Measurements from ENCODE around the gene TTC23.

Gene TTC23

DNA sequence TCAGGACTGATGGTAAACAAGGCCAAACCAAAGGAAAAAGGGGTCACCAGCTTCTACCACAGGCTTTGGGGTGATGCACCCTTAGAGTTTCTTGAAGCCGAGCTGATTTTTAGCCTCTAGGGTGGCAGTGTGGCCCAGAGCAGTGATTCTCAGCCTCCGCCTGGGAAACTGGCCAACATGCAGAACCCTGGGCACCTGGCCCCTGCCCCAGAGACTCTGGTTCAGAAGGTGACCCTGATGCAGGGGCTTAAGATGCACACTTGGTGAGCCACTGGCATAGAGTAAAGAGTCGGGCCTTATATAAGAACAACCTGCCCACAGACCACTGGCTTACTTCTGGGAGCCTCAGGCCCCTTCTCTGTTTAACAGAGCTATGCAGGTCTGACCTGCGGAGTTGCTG is 100.0 kb downstream of the TTC23 start:
- ATAC-seq (no peak), DNase-seq (no peak)
- Mint-ChIP-seq H3K36me3 (ENCODE audit: low read depth) (no peaks in the 10 kb centered on the region), H3K4me1 (no peaks in the 10 kb centered on the region), H3K9me3 (no peaks in the 10 kb centered on the region), H3K27me3 (no peaks in the 10 kb centered on the region), H3K4me3 (no peak overlapping the region), H3K27ac (no peak overlapping the region)

DNA sequence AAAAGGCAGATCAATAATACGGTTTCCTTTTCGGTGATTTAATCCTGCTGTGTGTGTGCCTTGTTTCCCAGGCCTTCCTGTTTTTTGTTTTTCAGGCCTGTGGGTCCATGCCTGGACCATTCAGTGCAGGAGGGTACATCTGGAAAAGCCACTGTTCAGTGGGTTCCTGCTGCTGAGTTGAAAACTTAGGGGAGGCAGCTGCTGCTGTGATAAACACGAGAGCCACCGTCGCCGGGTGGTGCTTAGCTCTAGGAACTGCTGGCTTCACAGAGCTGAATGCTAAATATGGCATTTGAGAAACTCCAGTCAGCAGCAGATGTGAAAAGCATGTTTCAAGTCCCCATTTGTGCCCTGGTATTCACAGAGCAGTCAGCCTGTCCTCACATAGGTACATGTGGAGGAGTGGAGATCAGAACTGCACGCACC is 100.5 kb downstream of the TTC23 start:
- Mint-ChIP-seq H3K4me1 (no peaks in the 10 kb centered on the region), H3K27ac (no peak overlapping the region), H3K36me3 (ENCODE audit: low read depth) (no peaks in the 10 kb centered on the region), H3K9me3 (no peaks in the 10 kb centered on the region), H3K27me3 (no peaks in the 10 kb centered on the region), H3K4me3 (no peak overlapping the region)
- no peak for DNase-seq
- ATAC-seq, result no peak

DNA sequence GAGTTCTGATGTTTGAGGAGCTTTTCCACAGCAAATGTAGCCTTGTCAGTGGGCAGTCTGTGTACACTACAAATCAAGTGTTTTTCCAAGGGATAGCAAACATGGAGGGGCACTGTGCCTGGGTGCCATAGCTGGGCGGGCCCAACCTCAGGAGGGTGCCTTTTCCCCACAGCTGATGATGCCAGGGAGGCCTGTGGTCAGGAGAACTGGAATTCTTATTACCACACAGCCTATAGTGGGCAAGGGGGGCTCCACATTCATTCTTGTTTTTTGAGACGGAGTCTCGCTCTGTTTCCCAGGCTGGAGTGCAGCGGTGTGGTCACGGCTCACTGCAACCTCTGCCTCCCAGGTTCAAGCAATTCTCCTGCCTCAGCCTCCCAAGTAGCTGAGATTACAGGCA is 102.7 kb downstream of the TTC23 start:
- no peaks in the 10 kb centered on the region for H3K9me3 Mint-ChIP-seq
- H3K36me3 Mint-ChIP-seq (ENCODE audit: low read depth), result no peaks in the 10 kb centered on the region
- no peak overlapping the region for H3K27ac Mint-ChIP-seq
- no peaks in the 10 kb centered on the region for H3K4me1 Mint-ChIP-seq
- no peak for ATAC-seq
- H3K4me3 Mint-ChIP-seq, result no peak overlapping the region
- H3K27me3 Mint-ChIP-seq, result no peaks in the 10 kb centered on the region
- DNase-seq, result no peak

- Mint-ChIP-seq H3K4me3 (no peak overlapping the region), H3K36me3 (ENCODE audit: low read depth) (no peaks in the 10 kb centered on the region), H3K4me1 (no peaks in the 10 kb centered on the region), H3K27me3 (no peaks in the 10 kb centered on the region), H3K27ac (no peak overlapping the region), H3K9me3 (no peaks in the 10 kb centered on the region)
- ATAC-seq (no peak), DNase-seq (no peak)
Measured at GRCh38 chr15:99145778-99146177, 103.6 kb downstream of the TTC23 start.

- Mint-ChIP-seq H3K36me3 (ENCODE audit: low read depth) (no peaks in the 10 kb centered on the region), H3K9me3 (no peaks in the 10 kb centered on the region), H3K4me3 (no peak overlapping the region), H3K27me3 (no peaks in the 10 kb centered on the region), H3K4me1 (no peaks in the 10 kb centered on the region), H3K27ac (no peak overlapping the region)
- ATAC-seq (no peak), DNase-seq (no peak)
Measured at GRCh38 chr15:99145005-99145404, 104.4 kb downstream of the TTC23 start.

DNA sequence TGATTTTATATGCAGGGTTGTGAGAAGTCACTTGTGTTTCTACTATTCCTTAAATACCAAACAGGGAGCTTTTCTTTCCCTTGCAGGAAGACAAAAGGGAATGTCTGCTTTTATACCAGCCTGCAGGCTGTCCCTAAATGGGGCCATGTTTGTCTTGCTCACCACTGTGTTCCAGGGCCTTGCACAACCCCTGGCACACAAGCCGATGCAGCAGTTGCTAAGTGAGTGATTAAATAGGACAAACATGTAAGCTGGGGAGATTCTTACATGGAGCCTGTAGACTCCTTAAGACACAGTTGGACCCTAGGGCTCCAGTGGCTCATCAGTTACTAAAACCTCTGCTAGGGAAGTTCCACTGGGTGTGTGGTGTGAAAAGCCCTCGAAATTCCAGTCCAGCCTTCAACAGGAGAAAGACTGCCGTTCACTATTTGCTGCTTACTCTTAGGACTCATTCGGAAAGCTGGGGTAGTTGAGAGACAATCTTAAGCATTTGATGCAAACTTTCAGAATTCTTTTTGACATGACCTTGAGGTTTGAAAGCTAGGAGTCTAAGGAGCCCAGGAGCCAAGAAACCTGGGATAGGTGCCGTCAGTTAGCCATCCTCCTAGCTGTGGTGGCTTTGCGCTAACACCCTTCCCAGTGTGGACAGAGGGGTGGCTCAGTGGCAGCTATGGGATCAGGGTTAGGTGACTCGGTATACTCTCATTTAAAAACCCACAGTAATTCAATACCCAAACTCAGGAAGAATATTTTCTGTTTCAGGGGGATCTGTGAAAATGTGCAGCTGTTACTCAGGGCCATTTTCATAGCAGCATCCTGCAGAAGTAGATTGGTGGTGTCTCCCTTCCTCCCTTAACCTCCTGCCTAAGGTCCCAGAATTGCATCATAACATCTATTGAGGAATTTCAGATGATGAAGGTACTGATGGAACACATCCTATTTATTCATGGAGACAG is 105.4 kb downstream of the TTC23 start:
- no peaks in the 10 kb centered on the region for H3K27me3 Mint-ChIP-seq
- ATAC-seq, result no peak
- H3K27ac Mint-ChIP-seq, result no peak overlapping the region
- H3K4me3 Mint-ChIP-seq, result no peak overlapping the region
- no peaks in the 10 kb centered on the region for H3K4me1 Mint-ChIP-seq
- H3K36me3 Mint-ChIP-seq (ENCODE audit: low read depth), result no peaks in the 10 kb centered on the region
- no peaks in the 10 kb centered on the region for H3K9me3 Mint-ChIP-seq
- no peak for DNase-seq

- no peak overlapping the region for H3K27ac Mint-ChIP-seq
- H3K36me3 Mint-ChIP-seq (ENCODE audit: low read depth), result no peaks in the 10 kb centered on the region
- no peak for ATAC-seq
Measured at GRCh38 chr15:99143242-99143641, 106.1 kb downstream of the TTC23 start.

GRCh38 chr15:99142562-99142961 is 106.8 kb downstream of the TTC23 start:
- no peaks in the 10 kb centered on the region for H3K36me3 Mint-ChIP-seq (ENCODE audit: low read depth)
- no peaks in the 10 kb centered on the region for H3K27me3 Mint-ChIP-seq

More at GRCh38 chr15:99143242-99143641, 106.1 kb downstream of the TTC23 start:
- no peaks in the 10 kb centered on the region for H3K27me3 Mint-ChIP-seq
- H3K4me1 Mint-ChIP-seq, result no peaks in the 10 kb centered on the region
- DNase-seq, result no peak
- no peaks in the 10 kb centered on the region for H3K9me3 Mint-ChIP-seq
- no peak overlapping the region for H3K4me3 Mint-ChIP-seq

DNA sequence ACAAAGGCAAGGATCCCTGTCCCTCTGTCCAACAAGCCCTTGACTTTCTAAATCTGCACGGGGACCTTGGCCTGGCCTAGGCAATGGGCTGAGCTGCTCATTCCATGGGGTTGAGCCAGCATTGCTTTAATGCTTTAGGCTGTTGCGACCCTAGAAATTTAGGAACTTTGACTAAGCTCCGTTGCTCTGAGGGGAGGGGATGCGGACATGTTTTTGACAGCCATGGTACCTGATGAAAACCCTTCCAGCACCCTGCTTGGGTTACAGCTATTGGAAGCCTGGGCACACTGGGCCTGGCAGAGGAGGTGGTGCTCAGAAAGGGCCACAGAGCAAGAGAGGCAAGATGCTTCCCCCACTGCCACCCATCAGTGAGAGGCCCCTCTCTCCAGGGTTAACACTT is 107.4 kb downstream of the TTC23 start:
- ATAC-seq, result no peak
- Mint-ChIP-seq H3K36me3 (ENCODE audit: low read depth) (no peaks in the 10 kb centered on the region), H3K27me3 (no peaks in the 10 kb centered on the region), H3K4me3 (no peak overlapping the region), H3K9me3 (no peaks in the 10 kb centered on the region), H3K27ac (no peak overlapping the region), H3K4me1 (no peaks in the 10 kb centered on the region)
- no peak for DNase-seq

More at GRCh38 chr15:99142562-99142961, 106.8 kb downstream of the TTC23 start:
- no peak overlapping the region for H3K4me3 Mint-ChIP-seq
- DNase-seq, result no peak
- H3K27ac Mint-ChIP-seq, result no peak overlapping the region
- H3K9me3 Mint-ChIP-seq, result no peaks in the 10 kb centered on the region
- H3K4me1 Mint-ChIP-seq, result no peaks in the 10 kb centered on the region
- ATAC-seq, result no peak

- H3K9me3 Mint-ChIP-seq, result no peaks in the 10 kb centered on the region
- ATAC-seq, result no peak
Measured at GRCh38 chr15:99140590-99140989, 108.8 kb downstream of the TTC23 start.

GRCh38 chr15:99139276-99139675 is 110.1 kb downstream of the TTC23 start:
- H3K4me3 Mint-ChIP-seq, result no peak overlapping the region
- H3K9me3 Mint-ChIP-seq, result no peaks in the 10 kb centered on the region
- no peak for ATAC-seq
- H3K27ac Mint-ChIP-seq, result no peak overlapping the region
- no peaks in the 10 kb centered on the region for H3K27me3 Mint-ChIP-seq
- no peaks in the 10 kb centered on the region for H3K36me3 Mint-ChIP-seq (ENCODE audit: low read depth)
- no peak for DNase-seq
- no peaks in the 10 kb centered on the region for H3K4me1 Mint-ChIP-seq

More at GRCh38 chr15:99140590-99140989, 108.8 kb downstream of the TTC23 start:
- no peaks in the 10 kb centered on the region for H3K4me1 Mint-ChIP-seq
- no peak for DNase-seq
- no peak overlapping the region for H3K27ac Mint-ChIP-seq
- no peak overlapping the region for H3K4me3 Mint-ChIP-seq
- H3K27me3 Mint-ChIP-seq, result no peaks in the 10 kb centered on the region
- H3K36me3 Mint-ChIP-seq (ENCODE audit: low read depth), result no peaks in the 10 kb centered on the region

- ATAC-seq (no peak), DNase-seq (no peak)
- no peaks in the 10 kb centered on the region for H3K9me3 Mint-ChIP-seq
- no peak overlapping the region for H3K27ac Mint-ChIP-seq
- no peak overlapping the region for H3K4me3 Mint-ChIP-seq
- H3K4me1 Mint-ChIP-seq, result no peaks in the 10 kb centered on the region
- H3K27me3 Mint-ChIP-seq, result no peaks in the 10 kb centered on the region
- no peaks in the 10 kb centered on the region for H3K36me3 Mint-ChIP-seq (ENCODE audit: low read depth)
Measured at GRCh38 chr15:99138491-99138982, 110.8 kb downstream of the TTC23 start.

- no peaks in the 10 kb centered on the region for H3K36me3 Mint-ChIP-seq (ENCODE audit: low read depth)
- H3K4me3 Mint-ChIP-seq, result no peak overlapping the region
- no peak for ATAC-seq
- no peaks in the 10 kb centered on the region for H3K27me3 Mint-ChIP-seq
- no peaks in the 10 kb centered on the region for H3K4me1 Mint-ChIP-seq
- H3K27ac Mint-ChIP-seq, result no peak overlapping the region
- H3K9me3 Mint-ChIP-seq, result no peaks in the 10 kb centered on the region
- DNase-seq, result no peak
Measured at GRCh38 chr15:99137877-99138276, 111.5 kb downstream of the TTC23 start.

DNA sequence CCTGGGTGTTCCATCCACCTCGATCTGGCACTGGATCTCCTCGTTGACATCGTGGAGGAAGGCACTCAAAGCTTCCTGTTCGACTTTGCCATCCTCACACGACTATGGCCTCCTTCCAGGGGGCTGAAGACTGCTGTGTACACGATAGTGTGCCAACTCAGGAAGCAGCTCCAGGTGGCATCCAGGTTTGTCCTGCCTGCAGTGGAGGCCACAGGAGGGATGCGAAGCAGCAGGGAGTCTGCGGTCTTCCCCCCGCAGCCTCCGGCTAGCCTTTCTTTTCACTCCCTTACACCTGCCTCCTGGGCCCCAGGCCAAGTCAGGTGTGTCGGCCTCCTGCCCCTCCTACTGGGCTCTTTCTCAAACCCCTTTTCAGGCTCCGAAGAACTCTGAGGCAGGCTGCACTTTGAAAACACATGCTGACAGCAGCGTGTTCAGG is 112.3 kb downstream of the TTC23 start:
- Mint-ChIP-seq H3K27ac (no peak overlapping the region), H3K9me3 (no peaks in the 10 kb centered on the region), H3K27me3 (no peaks in the 10 kb centered on the region), H3K4me3 (no peak overlapping the region), H3K36me3 (ENCODE audit: low read depth) (no peaks in the 10 kb centered on the region), H3K4me1 (no peaks in the 10 kb centered on the region)
- ATAC-seq (no peak), DNase-seq (no peak)

GRCh38 chr15:99135194-99135593 is 114.2 kb downstream of the TTC23 start:
- H3K9me3 Mint-ChIP-seq, result no peaks in the 10 kb centered on the region
- DNase-seq (no peak), ATAC-seq (no peak)
- H3K4me1 Mint-ChIP-seq, result peaks cover 7% of the 10 kb centered on the region
- H3K4me3 Mint-ChIP-seq, result no peak overlapping the region
- no peak overlapping the region for H3K27ac Mint-ChIP-seq
- no peaks in the 10 kb centered on the region for H3K27me3 Mint-ChIP-seq
- H3K36me3 Mint-ChIP-seq (ENCODE audit: low read depth), result no peaks in the 10 kb centered on the region

Data from activated naive CD8-positive, alpha-beta T cell treated with anti-CD3 and anti-CD28 coated beads, Interleukin-2, amount 50 U/mL, for 24 hours (primary cell).